Colonic mucosa (tissue), 4 donors: ENCODE results near the gene UGT2A2. TPM values are rescaled to one million over a fixed set of nuclear protein-coding genes. Genes with fewer than 3 reads are reported as not detected.

Experiments used
- DNase-seq: peaks from one replicate; pipeline ENCODE4 v3.0.0-alpha.2; 2020
- H3K27ac ChIP-seq: fragments of 200-600 bp; one replicate; pipeline ENCODE4 v1.8.0; 2021
- H3K27me3 ChIP-seq: fragments of 200-600 bp; one replicate; pipeline ENCODE4 v1.8.0; 2021
- H3K36me3 ChIP-seq: fragments of 200-600 bp; one replicate; pipeline ENCODE4 v1.8.0; 2021
- H3K4me1 ChIP-seq: fragments of 200-600 bp; one replicate; pipeline ENCODE4 v1.8.0; 2021; ENCODE audit warnings: mild to moderate bottlenecking
- H3K4me3 ChIP-seq: fragments of 200-600 bp; one replicate; pipeline ENCODE4 v1.8.0; 2021
- H3K9ac ChIP-seq, 2 donors: one replicate each; pipeline ENCODE4 v1.7.0; 2013; ENCODE audit warnings: control low read depth in 2 of 2, low read depth in 2 of 2, low read length in 2 of 2
- H3K9me3 ChIP-seq: fragments of 200-600 bp; one replicate; pipeline ENCODE4 v1.8.0; 2021
- CTCF ChIP-seq: fragments of 200-600 bp; IDR thresholded peaks from one replicate; pipeline ENCODE4 v1.8.0; 2022; ENCODE audit warnings: antibody characterized with exemption, mild to moderate bottlenecking
- intact Hi-C: fragments of 100-400 bp; cut with DNase I; formaldehyde crosslinking; loops from one replicate; pipeline ENCODE4 v1.14.1; 2022
- total RNA-seq, 2 donors: library from RNA; stranded (reverse); fragmentation: NEBNext Ultra II Directional in 1 of 2; extraction: Animal tissue kit (Norgen Biotek cat#: 25700) in 1 of 2; gene quantifications; one replicate each; pipeline ENCODE4 v1.2.1, GENCODE V29; 2021
- donor health status: healthy.
- donor health status: DM: no; HTN: no; CAD: no.
- donor health status: DM: no; HTN: no; CAD: no.

UGT2A2 gene
- total RNA-seq, 2 donors from 2014 or later: not detected

- Histone ChIP-seq H3K9me3 (no peaks in the 10 kb centered on the region), H3K27ac (no peak overlapping the region), H3K36me3 (no peaks in the 10 kb centered on the region), H3K9ac (no peak overlapping the region), H3K4me3 (no peak overlapping the region), H3K4me1 (no peaks in the 10 kb centered on the region), H3K27me3 (no peaks in the 10 kb centered on the region)
- intact Hi-C loops: no loop called here
- DNase-seq: no peak
- no peak for TF ChIP-seq CTCF
Measured at GRCh38 chr4:69546134-69546765, 93.2 kb downstream of the UGT2A2 start.

Other genes starting within 250 kb of the UGT2A2 start
- under 1 TPM in 1 of 2 donors, not detected in 1; 0.84 TPM for gene UGT2B4, start 143.7 kb downstream of the UGT2A2 start, total RNA-seq
- not detected for gene UGT2A1, start 13.6 kb upstream of the UGT2A2 start, total RNA-seq
- 100 to 1,000 TPM; 129 to 323 TPM for gene SULT1B1, start 121.0 kb upstream of the UGT2A2 start, total RNA-seq
- under 1 TPM in 1 of 2 donors, not detected in 1; 0.19 TPM for gene SULT1E1, start 220.5 kb upstream of the UGT2A2 start, total RNA-seq